Stimulated activated CD4-positive, alpha-beta T cell treated with anti-CD3 and anti-CD28 coated beads, Interleukin-12 subunit alpha, Interleukin-12 subunit beta, amount 100 ng/mL, for 24 hours (primary cell): ENCODE measurements around the gene EXOC1L.

Experiments
- DNase-seq, 2 experiments: peaks; one replicate each; pipeline ENCODE4 v3.0.0-alpha.2; 2020; ENCODE audit warnings: low read depth in 2 of 2

Gene EXOC1L, protein sequence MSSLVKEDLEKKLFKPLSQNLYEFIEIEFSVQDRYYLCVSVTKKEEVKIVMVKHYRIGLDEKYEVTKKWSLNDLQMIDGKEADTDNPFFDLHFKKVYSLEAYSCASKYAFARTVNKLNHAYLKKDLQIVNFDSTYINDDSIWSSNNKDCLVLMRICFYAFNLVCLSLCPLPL

GRCh38 chr4:55819634-55820033 lies at the start of gene EXOC1L:
TSS of gene EXOC1L (plus strand) at chr4:55819790. CDS start at chr4:55820027, 237 bp downstream.
- DNase-seq: no peak

DNA sequence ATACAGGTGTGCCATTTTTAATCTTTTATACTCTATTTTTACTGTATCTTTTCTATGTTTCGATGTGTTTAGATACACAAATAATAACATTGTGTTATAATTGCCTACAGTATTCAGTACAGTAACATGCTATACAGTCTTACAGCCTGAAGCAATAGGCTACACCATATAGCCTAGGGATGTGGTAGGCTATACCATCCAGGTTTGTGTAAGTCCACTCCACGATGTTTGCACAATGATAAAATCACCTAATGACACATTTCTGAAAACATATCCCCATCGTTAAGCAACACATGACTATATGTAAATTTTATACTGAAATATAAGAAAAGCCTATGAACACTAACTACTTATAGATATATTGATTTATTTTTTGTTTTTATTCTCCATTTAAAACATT lies 48.9 kb upstream of the EXOC1L start:
- DNase-seq: no peak

GRCh38 chr4:55781341-55781740 lies 38.2 kb upstream of the EXOC1L start:
- DNase-seq: no peak

DNA sequence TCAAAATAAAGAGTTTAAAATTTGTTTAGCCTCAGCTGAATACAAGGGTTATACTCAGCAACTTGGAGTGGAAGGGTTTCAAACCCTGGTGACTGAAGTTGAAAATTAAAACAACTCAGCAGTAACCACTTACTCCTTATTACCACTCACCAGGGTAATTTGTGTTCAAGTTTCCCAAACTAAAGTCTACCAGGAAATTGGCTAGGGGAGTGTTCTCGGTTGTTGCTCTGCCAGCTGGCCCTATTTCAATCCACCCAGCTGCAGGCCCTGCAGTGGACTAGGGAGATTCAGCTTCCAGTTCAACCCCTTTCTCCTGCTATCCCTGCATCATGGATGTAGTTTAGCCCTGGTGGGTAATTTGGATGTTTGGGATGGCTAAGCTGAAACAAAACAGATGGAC lies 37.8 kb upstream of the EXOC1L start:
- DNase-seq: no peak

GRCh38 chr4:55783584-55783983 lies 36.0 kb upstream of the EXOC1L start:
- DNase-seq: no peak

DNA sequence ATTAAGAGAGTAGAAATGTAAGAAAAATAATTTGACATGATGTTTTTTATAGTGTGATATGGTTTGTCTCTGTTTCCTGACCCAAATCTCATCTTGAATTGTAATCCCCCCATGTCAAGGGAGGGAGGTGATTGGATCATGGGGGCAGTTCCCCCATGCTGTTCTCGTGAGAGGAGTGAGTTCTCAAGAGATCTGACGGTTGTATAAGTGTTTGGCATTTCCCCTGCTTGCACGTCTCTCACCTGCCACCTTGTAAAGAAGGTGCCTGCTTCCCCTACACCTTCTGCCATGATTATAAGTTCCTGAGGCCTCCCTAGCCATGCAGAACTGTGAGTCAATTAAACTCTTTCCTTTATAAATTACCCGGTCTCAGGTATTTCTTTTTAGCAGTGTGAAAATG lies 34.8 kb upstream of the EXOC1L start:
- no peak for DNase-seq

DNA sequence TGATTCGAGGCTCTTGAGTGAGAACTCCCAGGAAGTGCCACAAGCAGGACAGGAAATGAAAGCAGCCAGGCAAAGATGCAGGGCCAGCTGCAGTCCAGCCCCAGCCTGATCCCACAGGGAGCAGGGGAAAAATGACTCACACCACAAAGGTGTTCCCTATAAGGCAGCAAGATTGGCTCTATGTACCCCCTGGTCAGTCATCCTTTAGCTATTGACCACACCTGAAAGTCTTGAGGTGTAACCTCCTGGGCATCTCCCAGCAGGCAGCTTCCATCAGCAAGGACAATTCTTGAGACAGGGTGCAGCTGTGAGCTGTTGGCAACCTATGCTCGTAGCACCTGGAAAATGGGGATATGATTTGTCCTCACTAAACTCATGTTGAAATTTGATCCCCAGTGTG lies 27.9 kb upstream of the EXOC1L start:
- no peak for DNase-seq

DNA sequence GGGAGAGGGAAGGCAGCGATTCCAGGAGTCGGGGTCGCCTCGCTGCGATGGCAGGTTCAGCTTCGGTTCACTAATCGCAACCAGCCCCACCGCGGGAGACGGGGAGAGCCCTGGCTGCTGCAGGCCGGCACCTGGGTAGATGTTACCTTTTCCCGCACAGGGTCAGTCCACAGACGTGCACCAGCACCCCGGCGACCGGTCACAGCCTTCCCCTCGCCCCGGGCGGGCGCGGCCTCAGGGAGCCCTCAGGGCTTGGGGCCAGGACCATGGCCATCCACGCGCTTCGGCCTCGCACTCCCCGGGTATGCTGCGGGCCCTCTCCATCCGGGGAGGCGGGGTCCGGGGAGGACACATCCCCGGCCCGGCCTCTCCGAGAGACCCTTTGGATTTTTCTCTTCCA lies 26.1 kb upstream of the EXOC1L start:
- DNase-seq: no peak

DNA sequence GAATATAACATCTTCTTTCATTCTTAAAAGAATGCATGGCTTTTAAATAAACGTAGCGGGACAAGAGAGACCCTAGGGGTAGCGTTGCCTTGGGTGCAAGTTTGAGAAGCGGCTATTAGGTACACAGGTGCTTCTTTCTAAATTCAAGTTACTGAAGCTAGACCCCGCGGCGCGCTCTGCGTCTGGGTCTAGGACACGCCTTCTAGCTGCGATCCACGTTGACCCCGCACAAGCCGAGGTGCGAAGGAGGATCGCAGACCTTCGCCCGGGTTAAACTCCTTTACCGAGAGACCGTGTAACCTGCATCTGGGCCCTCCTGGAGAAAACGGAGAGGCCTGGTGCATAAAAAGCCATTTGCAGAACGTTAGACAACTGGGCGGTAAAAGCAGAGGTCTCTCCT lies 25.5 kb upstream of the EXOC1L start:
- DNase-seq: no peak

- no peak for DNase-seq
Observed at GRCh38 chr4:55795341-55795740, 24.2 kb upstream of the EXOC1L start.

DNA sequence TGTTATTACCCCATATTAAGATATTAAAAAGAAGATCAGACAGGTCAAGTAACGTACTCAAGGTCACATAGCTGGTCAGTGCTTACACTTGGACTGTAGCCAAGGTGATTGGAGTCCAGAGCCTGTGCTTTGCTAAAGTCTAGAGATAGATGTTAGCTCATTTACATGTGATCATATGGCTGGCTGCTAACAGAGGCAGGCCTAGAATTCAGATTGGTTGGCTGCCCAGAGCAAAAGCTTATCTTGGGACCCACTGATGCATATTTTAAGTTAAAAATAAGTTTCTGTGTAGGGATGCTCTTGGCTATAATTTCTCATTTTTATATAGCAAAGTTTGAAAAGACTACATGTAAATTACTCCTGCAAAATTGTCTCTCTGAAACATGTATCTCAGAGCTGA lies 18.1 kb upstream of the EXOC1L start:
- DNase-seq: no peak

DNA sequence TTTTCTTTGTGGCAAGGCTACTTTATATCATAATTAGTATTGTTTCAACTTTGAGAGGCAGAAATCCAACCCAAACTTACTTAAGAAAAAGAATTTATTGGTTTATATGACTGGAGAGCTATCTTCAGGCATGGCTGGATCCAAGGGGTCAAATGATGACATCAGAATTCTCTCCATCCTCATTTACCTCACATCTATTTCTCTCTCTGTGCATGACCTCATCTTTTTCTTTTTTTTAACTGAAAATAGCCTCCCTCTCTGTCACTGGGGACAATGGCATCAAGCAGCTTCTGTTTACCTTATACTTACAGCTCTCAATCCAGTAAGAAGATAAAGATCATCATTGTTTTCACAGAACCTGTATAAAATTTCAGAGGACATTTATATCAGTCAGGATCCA lies 12.0 kb upstream of the EXOC1L start:
- DNase-seq: no peak

DNA sequence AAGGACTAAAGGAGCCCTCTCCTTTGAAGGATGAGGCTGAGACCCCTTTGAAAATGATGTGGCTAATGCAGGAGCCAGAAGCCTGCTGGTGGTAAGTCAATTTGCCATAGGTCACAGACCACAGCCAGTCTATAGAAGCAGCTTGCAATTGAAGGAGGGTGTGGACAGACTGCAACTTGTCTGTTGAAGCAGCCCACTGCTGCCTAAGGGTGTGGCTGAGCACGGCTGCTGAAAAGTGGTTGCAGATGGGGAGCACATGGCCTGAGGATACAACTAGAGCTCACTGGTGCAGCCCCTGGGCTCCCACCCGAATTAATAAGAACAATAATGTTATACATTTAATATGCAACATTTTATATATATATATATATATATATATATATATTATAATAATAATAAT lies 11.4 kb upstream of the EXOC1L start:
- no peak for DNase-seq

DNA sequence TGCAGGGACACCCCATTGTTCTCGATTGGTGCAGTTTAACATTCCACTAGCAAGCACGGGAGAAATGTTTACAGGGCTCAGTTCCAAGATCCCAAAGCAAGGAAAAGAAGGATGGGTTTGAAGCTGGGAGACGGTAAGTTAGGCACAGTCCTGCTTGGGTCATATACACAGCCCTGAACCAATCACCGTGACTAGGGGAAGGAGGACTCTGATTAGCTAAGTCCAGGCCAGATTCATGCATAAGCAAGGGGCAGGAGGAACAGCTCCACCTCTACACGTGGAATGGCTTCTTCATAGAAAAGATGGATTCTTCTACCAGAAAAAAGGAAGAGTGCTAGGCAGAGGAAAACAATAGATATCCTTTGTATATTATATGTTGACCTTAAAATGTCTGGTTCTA lies 11.0 kb upstream of the EXOC1L start:
- no peak for DNase-seq

DNA sequence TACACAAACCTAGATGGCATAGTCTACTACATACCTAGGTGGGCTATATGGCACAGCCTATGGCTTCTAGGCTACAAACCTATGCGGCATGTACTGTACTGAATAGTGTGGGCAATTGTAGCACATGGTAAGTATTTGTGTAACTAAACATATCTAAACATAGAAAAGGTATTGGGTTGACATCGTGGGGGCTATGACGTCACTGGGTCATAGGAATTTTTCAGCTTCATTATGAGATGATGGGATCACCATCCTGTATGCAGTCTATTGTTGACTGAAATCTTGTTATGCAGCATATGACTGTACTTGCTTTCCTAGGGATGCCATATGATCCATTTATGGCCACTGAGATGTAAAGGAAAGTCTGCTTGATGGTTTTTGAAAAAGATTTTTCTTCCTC lies 1.9 kb upstream of the EXOC1L start:
- no peak for DNase-seq

DNA sequence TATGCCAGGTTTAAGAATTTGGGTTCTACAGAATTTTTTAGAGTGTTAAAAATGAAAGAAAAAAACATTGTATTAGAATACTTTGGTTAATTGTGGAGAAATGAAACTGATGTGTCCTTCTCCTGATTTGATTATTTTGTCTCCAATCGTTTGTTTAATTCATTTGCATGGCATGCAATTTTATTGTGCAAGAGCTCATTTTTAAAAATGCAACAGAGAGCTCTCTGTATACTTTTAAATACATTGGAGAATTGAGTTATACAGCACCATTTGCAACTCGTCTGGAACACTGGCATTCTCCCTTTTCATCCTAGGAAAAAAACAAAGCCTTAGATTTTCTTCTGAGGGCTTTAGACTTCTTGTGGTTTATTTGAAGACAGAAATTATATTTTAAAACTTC lies 689 bp downstream of the EXOC1L start:
- DNase-seq: no peak

DNA sequence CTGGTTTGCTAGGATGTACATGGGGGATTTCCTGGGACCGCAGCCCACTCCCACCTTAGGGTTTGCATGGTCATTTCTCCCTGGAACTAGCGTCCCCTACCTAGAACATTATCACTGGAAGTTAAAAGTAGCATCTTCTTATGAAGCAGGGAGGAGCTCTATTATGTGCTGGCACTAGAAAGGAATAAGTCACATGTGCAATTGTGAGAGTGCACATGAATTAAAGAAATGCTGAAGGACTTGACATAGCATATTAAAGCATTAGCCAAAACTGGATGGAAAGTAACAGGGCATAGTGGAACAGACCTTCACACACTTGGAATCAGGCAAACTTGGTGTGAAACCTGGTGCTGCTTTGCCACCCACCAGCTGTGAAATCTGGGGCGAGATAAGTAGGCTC lies 2.7 kb downstream of the EXOC1L start:
- no peak for DNase-seq

DNA sequence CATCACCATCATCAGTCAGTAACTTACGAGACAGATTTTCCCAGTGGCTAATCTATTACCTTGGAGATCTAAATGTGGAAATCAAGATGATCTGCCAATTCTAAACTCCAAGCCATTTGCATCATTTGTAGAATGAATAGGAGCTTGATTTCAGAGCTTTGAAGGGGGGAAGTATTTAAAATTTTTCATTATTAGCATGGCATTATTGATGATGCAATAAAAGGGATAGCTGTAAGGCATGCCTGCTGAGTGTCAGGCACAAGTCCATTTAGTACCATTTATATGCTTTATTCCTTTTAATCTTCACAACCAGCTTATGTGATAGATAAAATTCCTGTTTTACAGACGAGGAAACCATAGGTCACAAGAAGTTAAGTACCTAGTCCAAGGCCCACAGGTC lies 5.3 kb downstream of the EXOC1L start:
- DNase-seq: no peak

- no peak for DNase-seq
Observed at GRCh38 chr4:55826986-55827385, 7.4 kb downstream of the EXOC1L start.

DNA sequence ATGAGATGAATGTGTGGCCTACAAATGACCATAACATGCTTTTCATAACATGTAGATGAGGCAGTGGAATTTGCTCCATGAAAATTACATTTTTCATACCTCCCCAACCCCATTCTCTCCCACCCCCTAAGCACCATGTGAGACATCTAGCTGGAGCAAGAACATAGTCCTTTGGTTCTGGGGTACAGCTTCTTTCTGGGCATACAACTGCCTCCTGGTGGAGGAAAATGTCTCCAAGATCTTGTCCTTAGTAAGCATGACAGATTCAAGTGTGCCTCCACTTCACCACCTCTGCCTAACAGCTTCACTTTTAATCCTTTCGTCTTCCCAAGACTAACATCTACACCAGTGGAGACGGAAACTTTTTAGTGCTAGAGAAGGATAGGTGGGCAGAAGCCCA lies 8.0 kb downstream of the EXOC1L start:
- DNase-seq: no peak

GRCh38 chr4:55830048-55830447 lies 10.5 kb downstream of the EXOC1L start:
- no peak for DNase-seq

GRCh38 chr4:55830716-55831115 lies 11.1 kb downstream of the EXOC1L start:
- DNase-seq: no peak

- DNase-seq: no peak
Observed at GRCh38 chr4:55834086-55834795, 14.7 kb downstream of the EXOC1L start.

DNA sequence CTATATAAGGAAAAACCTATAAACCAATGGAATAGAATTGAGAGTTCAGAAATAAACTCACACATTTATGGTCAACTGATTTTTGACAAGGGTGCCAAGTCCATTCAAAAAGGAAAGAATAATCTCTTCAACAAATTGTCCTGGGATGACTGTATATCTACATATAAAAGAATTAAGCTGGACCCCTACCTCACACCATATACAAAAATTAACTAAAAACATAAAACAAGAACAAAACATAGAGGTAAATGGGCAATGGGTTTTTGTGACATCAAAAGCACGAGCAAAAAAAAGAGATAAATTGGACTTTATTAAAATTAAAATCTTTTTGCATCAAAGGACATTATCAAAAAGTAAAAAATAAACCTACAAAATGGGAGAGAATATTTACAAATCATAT lies 18.3 kb downstream of the EXOC1L start:
- no peak for DNase-seq
